Measurements from ENCODE around the gene PIM3.

PIM3 gene

GRCh38 chr22:50007057-50007511 lies 46.5 kb downstream of the PIM3 start:
- no peak for DNase-seq (ENCODE audit: low read depth)

GRCh38 chr22:50008151-50009040 lies 47.8 kb downstream of the PIM3 start:
- DNase-seq (ENCODE audit: low read depth) = no peak

GRCh38 chr22:50009251-50009650 lies 48.7 kb downstream of the PIM3 start:
- DNase-seq (ENCODE audit: low read depth) = no peak

- DNase-seq (ENCODE audit: low read depth) = no peak
Measured at GRCh38 chr22:50009765-50010675, 49.4 kb downstream of the PIM3 start.

- no peak for DNase-seq (ENCODE audit: low read depth)
Measured at GRCh38 chr22:50010676-50011446, 50.3 kb downstream of the PIM3 start.

GRCh38 chr22:50011447-50012210 lies 51.1 kb downstream of the PIM3 start:
- DNase-seq (ENCODE audit: low read depth) = no peak

GRCh38 chr22:50012211-50013181 lies 51.9 kb downstream of the PIM3 start, which contains the start of gene IL17REL:
TSS of gene IL17REL (minus strand) at chr22:50012765. CDS start at chr22:50012646, 119 bp downstream.
- DNase-seq (ENCODE audit: low read depth) = no peak

Data from stimulated activated CD8-positive, alpha-beta memory T cell treated with anti-CD3 and anti-CD28 coated beads, Interleukin-15, amount 100 ng/mL, for 24 hours (primary cell).